Epithelial cell of esophagus (primary cell): ENCODE results near the gene GALNT15.

Source experiments
- DNase-seq: peaks from one replicate; pipeline ENCODE4 v3.0.0; 2010; ENCODE audit warnings: low read depth
- H3K4me3 ChIP-seq: 2 replicates; pipeline ENCODE4 v1.5.1; 2011; ENCODE audit warnings: mild to moderate bottlenecking, low read length, control low read depth
- CTCF ChIP-seq: IDR thresholded peaks from 2 replicates; pipeline ENCODE4 v1.5.1; 2011; ENCODE audit warnings: low read depth, mild to moderate bottlenecking, low read length, control low read depth, inconsistent platforms; ENCODE audit not compliant: insufficient read depth; ENCODE audit errors: missing control alignments

Gene GALNT15

GRCh38 chr3:16174389-16174788, at the start of gene GALNT15:
TSS of gene GALNT15 (plus strand) at chr3:16174680. CDS start at chr3:16175152, 472 bp downstream.
- TF ChIP-seq CTCF: no peak
- H3K4me3 ChIP-seq: no peak within 1 kb of the TSS
- DNase-seq: peak; percentile 61

- peak; percentile 37 for DNase-seq
- TF ChIP-seq CTCF: no peak
- no peak overlapping the region for H3K4me3 ChIP-seq
These were observed 47.8 kb upstream of the GALNT15 start for GRCh38 chr3:16126634-16127033.

GRCh38 chr3:16127249-16127648, 47.2 kb upstream of the GALNT15 start:
- no peak for TF ChIP-seq CTCF
- no peak overlapping the region for H3K4me3 ChIP-seq
- no peak for DNase-seq

GRCh38 chr3:16130066-16130465, 44.4 kb upstream of the GALNT15 start:
- DNase-seq: no peak
- no peak for TF ChIP-seq CTCF

GRCh38 chr3:16132190-16132589, 42.3 kb upstream of the GALNT15 start:
- no peak for TF ChIP-seq CTCF
- H3K4me3 ChIP-seq: no peak overlapping the region
- peak; percentile 36 for DNase-seq

More at GRCh38 chr3:16130066-16130465, 44.4 kb upstream of the GALNT15 start:
- H3K4me3 ChIP-seq: no peak overlapping the region

- DNase-seq: no peak
- no peak for TF ChIP-seq CTCF
- H3K4me3 ChIP-seq: no peak overlapping the region
These were observed 41.6 kb upstream of the GALNT15 start for GRCh38 chr3:16132928-16133327.

- DNase-seq: no peak
- no peak for TF ChIP-seq CTCF
These were observed 40.1 kb upstream of the GALNT15 start for GRCh38 chr3:16134173-16134928.

More at GRCh38 chr3:16134173-16134928, 40.1 kb upstream of the GALNT15 start:
- no peak overlapping the region for H3K4me3 ChIP-seq
